Trophoblast cell (in vitro differentiated cells and primary cell): Measurements from ENCODE around the gene DGKB.
A peak's percentile ranks its signal among the peaks of the same experiment; 100 is the strongest.

Experiments
- DNase-seq, 2 donors: peaks; one replicate each; pipeline ENCODE4 v3.0.0-alpha.2; 2016
- H2AFZ ChIP-seq: 2 replicates; pipeline ENCODE4 v1.6.1; 2013; ENCODE audit warnings: low read length, moderate library complexity, mild to moderate bottlenecking; ENCODE audit not compliant: insufficient read depth, poor library complexity
- H2AK5ac ChIP-seq: 2 replicates; pipeline ENCODE4 v1.6.1; 2013; ENCODE audit warnings: mild to moderate bottlenecking, low read length
- H2BK120ac ChIP-seq: 2 replicates; pipeline ENCODE4 v1.6.1; 2013; ENCODE audit warnings: low read length, mild to moderate bottlenecking, moderate library complexity; ENCODE audit not compliant: insufficient read depth, poor library complexity
- H2BK12ac ChIP-seq: 2 replicates; pipeline ENCODE4 v1.6.1; 2013; ENCODE audit warnings: mild to moderate bottlenecking, low read length, moderate library complexity
- H2BK5ac ChIP-seq: 2 replicates; pipeline ENCODE4 v1.6.1; 2013; ENCODE audit warnings: low read length, low read depth, moderate library complexity, mild to moderate bottlenecking; ENCODE audit not compliant: poor library complexity
- H3K14ac ChIP-seq: 2 replicates; pipeline ENCODE4 v1.6.1; 2013; ENCODE audit warnings: mild to moderate bottlenecking, low read length
- H3K18ac ChIP-seq: 2 replicates; pipeline ENCODE4 v1.6.1; 2013; ENCODE audit warnings: mild to moderate bottlenecking, low read length
- H3K23ac ChIP-seq: 2 replicates; pipeline ENCODE4 v1.6.1; 2013; ENCODE audit warnings: low read length
- H3K27ac ChIP-seq: 2 replicates; pipeline ENCODE4 v1.5.1; 2013; ENCODE audit warnings: low read depth, mild to moderate bottlenecking, inconsistent platforms, low read length, moderate library complexity
- H3K27me3 ChIP-seq: 2 replicates; pipeline ENCODE4 v1.6.1; 2013; ENCODE audit warnings: inconsistent platforms, mild to moderate bottlenecking, low read length, moderate library complexity; ENCODE audit not compliant: insufficient read depth
- H3K36me3 ChIP-seq, 2 experiments: 1 replicate in 1 of 2; 2 replicates in 1 of 2; pipeline ENCODE4 v1.6.1; 2013; ENCODE audit warnings: low read length in 2 of 2, mild to moderate bottlenecking in 2 of 2, moderate library complexity in 1 of 2; ENCODE audit not compliant: insufficient read depth in 2 of 2, control insufficient read depth in 1 of 2
- H3K4ac ChIP-seq: 2 replicates; pipeline ENCODE4 v1.6.1; 2013; ENCODE audit warnings: low read depth, mild to moderate bottlenecking, low read length, moderate library complexity
- H3K4me1 ChIP-seq, 2 experiments: 1 replicate in 1 of 2; 2 replicates in 1 of 2; pipeline ENCODE4 v1.6.1; 2013; ENCODE audit warnings: low read length in 2 of 2, mild to moderate bottlenecking in 2 of 2, moderate library complexity in 1 of 2; ENCODE audit not compliant: insufficient read depth in 2 of 2, control insufficient read depth in 1 of 2
- H3K4me2 ChIP-seq: 2 replicates; pipeline ENCODE4 v1.6.1; 2013; ENCODE audit warnings: inconsistent platforms, mild to moderate bottlenecking, low read length, moderate library complexity
- H3K4me3 ChIP-seq: 2 replicates; pipeline ENCODE4 v1.5.1; 2013; ENCODE audit warnings: mild to moderate bottlenecking, low read depth, low read length, inconsistent platforms
- H3K79me1 ChIP-seq: one replicate; pipeline ENCODE4 v1.6.1; 2013; ENCODE audit warnings: low read length
- H3K79me2 ChIP-seq: 2 replicates; pipeline ENCODE4 v1.6.1; 2013; ENCODE audit warnings: low read length, mild to moderate bottlenecking; ENCODE audit not compliant: control insufficient read depth, insufficient read depth, poor library complexity
- H3K9ac ChIP-seq: 2 replicates; pipeline ENCODE4 v1.6.1; 2013; ENCODE audit warnings: mild to moderate bottlenecking, low read length
- H3K9me3 ChIP-seq: 2 replicates; pipeline ENCODE4 v1.6.1; 2013; ENCODE audit warnings: low read depth, mild to moderate bottlenecking, control low read depth, inconsistent platforms, low read length; ENCODE audit not compliant: insufficient read depth
- H4K12ac ChIP-seq: 2 replicates; pipeline ENCODE4 v1.6.1; 2013; ENCODE audit warnings: low read depth, mild to moderate bottlenecking, low read length, moderate library complexity
- H4K8ac ChIP-seq: 2 replicates; pipeline ENCODE4 v1.6.1; 2013; ENCODE audit warnings: low read depth, mild to moderate bottlenecking, low read length, moderate library complexity
- H4K91ac ChIP-seq: one replicate; pipeline ENCODE4 v1.6.1; 2013; ENCODE audit warnings: low read depth, mild to moderate bottlenecking, low read length, moderate library complexity
- WGBS: extraction: QIAGEN DNeasy Blood & Tissue Kit; methylation state at CpG from one replicate; pipeline ENCODE4 v1.1.7; 2013; ENCODE audit warnings: missing lambda C conversion rate; ENCODE audit not compliant: insufficient read length, insufficient coverage; ENCODE audit errors: extremely low coverage; 5-methylcytosine and 5-hydroxymethylcytosine counted together

The DGKB gene

GRCh38 chr7:14144109-14144508, 758.4 kb downstream of the DGKB start:
- Histone ChIP-seq H3K18ac (no peak overlapping the region), H3K23ac (no peak overlapping the region), H4K91ac (no peak overlapping the region), H3K4me1 (no peaks in the 10 kb centered on the region), H3K4me2 (no peak overlapping the region), H3K27me3 (no peaks in the 10 kb centered on the region), H4K8ac (no peak overlapping the region), H3K27ac (no peak overlapping the region), H2AK5ac (no peak overlapping the region), H3K9me3 (no peaks in the 10 kb centered on the region), H3K36me3 (no peaks in the 10 kb centered on the region), H2BK5ac (no peak overlapping the region), H3K9ac (no peak overlapping the region), H3K14ac (no peak overlapping the region), H3K4ac (no peak overlapping the region), H2AFZ (no peak overlapping the region), H3K79me2 (no peaks in the 10 kb centered on the region), H2BK12ac (no peak overlapping the region), H2BK120ac (no peak overlapping the region), H4K12ac (no peak overlapping the region), H3K4me3 (no peak overlapping the region), H3K79me1 (no peaks in the 10 kb centered on the region)
- DNase-seq = no peak
- WGBS = no CpG with 5 or more reads among the region's 1 CpG

- H3K9me3 ChIP-seq = no peaks in the 10 kb centered on the region
- H2AFZ ChIP-seq = no peak overlapping the region
- H3K4me2 ChIP-seq = no peak overlapping the region
- H3K36me3 ChIP-seq = no peaks in the 10 kb centered on the region
- H3K27me3 ChIP-seq = no peaks in the 10 kb centered on the region
- no peak overlapping the region for H3K27ac ChIP-seq
- no peak overlapping the region for H2BK120ac ChIP-seq
- H3K18ac ChIP-seq = no peak overlapping the region
- no peak overlapping the region for H3K9ac ChIP-seq
- no peak for DNase-seq
- H3K14ac ChIP-seq = no peak overlapping the region
- H4K12ac ChIP-seq = no peak overlapping the region
- no CpG with 5 or more reads among the region's 2 CpGs for WGBS
- no peaks in the 10 kb centered on the region for H3K79me1 ChIP-seq
- no peak overlapping the region for H4K8ac ChIP-seq
- no peak overlapping the region for H3K4ac ChIP-seq
- no peaks in the 10 kb centered on the region for H3K4me1 ChIP-seq
- no peak overlapping the region for H4K91ac ChIP-seq
- H3K79me2 ChIP-seq = no peaks in the 10 kb centered on the region
- no peak overlapping the region for H2BK5ac ChIP-seq
- H3K4me3 ChIP-seq = no peak overlapping the region
- H3K23ac ChIP-seq = no peak overlapping the region
- H2BK12ac ChIP-seq = no peak overlapping the region
- H2AK5ac ChIP-seq = no peak overlapping the region
Observed at GRCh38 chr7:14137676-14138075, 764.9 kb downstream of the DGKB start.

- no peak overlapping the region for H3K4me3 ChIP-seq
- no peak overlapping the region for H2AK5ac ChIP-seq
- no peak overlapping the region for H3K14ac ChIP-seq
- H3K79me2 ChIP-seq = no peaks in the 10 kb centered on the region
- no peak overlapping the region for H4K12ac ChIP-seq
- no peak overlapping the region for H3K27ac ChIP-seq
- H2BK12ac ChIP-seq = no peak overlapping the region
- H3K4me2 ChIP-seq = no peak overlapping the region
- H4K8ac ChIP-seq = no peak overlapping the region
- no peak overlapping the region for H4K91ac ChIP-seq
- H3K9me3 ChIP-seq = no peaks in the 10 kb centered on the region
- no peak overlapping the region for H2BK120ac ChIP-seq
- no peak overlapping the region for H2BK5ac ChIP-seq
- DNase-seq = peak; percentile 44 to 85
- no peak overlapping the region for H3K4ac ChIP-seq
- no CpG with 5 or more reads among the region's 1 CpG for WGBS
- no peak overlapping the region for H2AFZ ChIP-seq
- H3K18ac ChIP-seq = no peak overlapping the region
- H3K9ac ChIP-seq = no peak overlapping the region
- no peak overlapping the region for H3K23ac ChIP-seq
- no peaks in the 10 kb centered on the region for H3K4me1 ChIP-seq
- H3K27me3 ChIP-seq = no peaks in the 10 kb centered on the region
- H3K79me1 ChIP-seq = no peaks in the 10 kb centered on the region
- no peaks in the 10 kb centered on the region for H3K36me3 ChIP-seq
Observed at GRCh38 chr7:14133752-14134151, 768.8 kb downstream of the DGKB start.

DNA sequence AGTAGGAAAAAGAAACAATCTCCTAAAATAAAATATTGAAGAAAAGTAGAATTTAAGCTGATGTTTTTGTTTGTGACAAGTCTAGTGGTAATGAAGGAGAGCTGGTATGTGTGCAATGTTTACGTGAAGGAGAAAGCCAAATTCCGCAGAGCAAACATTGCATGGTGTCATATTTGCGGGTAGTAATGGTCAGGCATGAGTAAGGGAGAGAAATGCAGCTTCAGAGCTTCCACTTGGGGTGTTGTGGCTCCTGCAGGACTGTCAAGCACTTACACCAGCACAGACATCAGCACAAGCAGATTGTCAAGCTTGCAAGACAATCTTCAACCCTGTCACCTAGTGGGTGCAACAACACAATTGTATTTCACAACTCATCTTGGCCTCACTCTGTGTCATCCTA, 776.6 kb downstream of the DGKB start:
- WGBS = no CpG with 5 or more reads among the region's 3 CpGs

More for the DNA sequence above, 776.6 kb downstream of the DGKB start:
- Histone ChIP-seq H2AK5ac (no peak overlapping the region), H3K14ac (no peak overlapping the region), H3K27me3 (no peaks in the 10 kb centered on the region), H3K4me2 (no peak overlapping the region), H2BK12ac (no peak overlapping the region), H4K8ac (no peak overlapping the region), H2BK5ac (no peak overlapping the region), H3K79me2 (no peaks in the 10 kb centered on the region), H3K27ac (no peak overlapping the region), H3K9ac (peak overlapping the region; percentile 38), H3K36me3 (no peaks in the 10 kb centered on the region), H3K9me3 (no peaks in the 10 kb centered on the region), H3K23ac (no peak overlapping the region), H2AFZ (no peak overlapping the region), H3K79me1 (no peaks in the 10 kb centered on the region), H4K91ac (no peak overlapping the region), H3K4me3 (no peak overlapping the region), H4K12ac (no peak overlapping the region), H3K4me1 (no peaks in the 10 kb centered on the region), H3K4ac (no peak overlapping the region), H2BK120ac (no peak overlapping the region), H3K18ac (no peak overlapping the region)
- peak; percentile 23 to 61 for DNase-seq
